SK-N-SH treated with all-trans-retinoic acid at 6 μM for 48 hours (cell line): Measurements from ENCODE around the gene CHST5.

Source experiments
- BACH2 ChIP-seq: fragments of 250-450 bp; sonication (Bioruptor Pico); IDR thresholded peaks from 2 replicates; pipeline ENCODE4 v1.9.0; 2021; ENCODE audit warnings: mild to moderate bottlenecking, borderline replicate concordance
- ESRRG ChIP-seq: fragments of 250-450 bp; sonication (Bioruptor Pico); IDR thresholded peaks from 2 replicates; pipeline ENCODE4 v1.6.1; 2021; ENCODE audit warnings: mild to moderate bottlenecking
- GLIS3 ChIP-seq: fragments of 250-450 bp; sonication (Bioruptor Pico); IDR thresholded peaks from 2 replicates; pipeline ENCODE4 v1.5.0; 2020; ENCODE audit warnings: mild to moderate bottlenecking, moderate library complexity
- OSR1 ChIP-seq: fragments of 250-450 bp; sonication (Bioruptor Pico); IDR thresholded peaks from 2 replicates; pipeline ENCODE4 v1.8.0; 2022; ENCODE audit warnings: moderate library complexity, mild to moderate bottlenecking, inconsistent platforms
- RARB ChIP-seq: fragments of 250-450 bp; sonication (Bioruptor Pico); IDR thresholded peaks from 2 replicates; pipeline ENCODE4 v1.8.0; 2021; ENCODE audit warnings: mild to moderate bottlenecking, moderate library complexity
- TCF4 ChIP-seq: fragments of 250-450 bp; sonication (Bioruptor Pico); IDR thresholded peaks from 2 replicates; pipeline ENCODE4 v1.8.0; 2021; ENCODE audit warnings: mild to moderate bottlenecking, moderate library complexity, borderline replicate concordance
- TOX ChIP-seq: fragments of 250-450 bp; sonication (Bioruptor Pico); IDR thresholded peaks from 2 replicates; pipeline ENCODE4 v1.8.0; 2021; ENCODE audit warnings: mild to moderate bottlenecking, moderate library complexity, borderline replicate concordance
- ZFP3 ChIP-seq: fragments of 250-450 bp; sonication (Bioruptor Pico); IDR thresholded peaks from 2 replicates; pipeline ENCODE4 v1.5.0; 2020; ENCODE audit warnings: mild to moderate bottlenecking, moderate library complexity
- ZFP30 ChIP-seq: fragments of 450-650 bp; formaldehyde crosslinking; IDR thresholded peaks from 2 replicates; pipeline ENCODE4 v1.5.0; 2022; ENCODE audit warnings: mild to moderate bottlenecking, moderate library complexity
- ZNF565 ChIP-seq: fragments of 450-650 bp; formaldehyde crosslinking; conservative IDR thresholded peaks from 2 replicates; pipeline ENCODE4 v1.5.0; 2020; ENCODE audit warnings: low read depth, mild to moderate bottlenecking, moderate library complexity
- TF ChIP-seq, protein P1 (sequence below): fragments of 250-450 bp; sonication (Bioruptor Pico); IDR thresholded peaks from 2 replicates; pipeline ENCODE4 v1.5.0; 2020; ENCODE audit warnings: mild to moderate bottlenecking, moderate library complexity
- TF ChIP-seq, protein P2 (sequence below): fragments of 250-450 bp; sonication (Bioruptor Pico); IDR thresholded peaks from 2 replicates; pipeline ENCODE4 v1.8.0; 2020; ENCODE audit warnings: mild to moderate bottlenecking, moderate library complexity, borderline replicate concordance
- TF ChIP-seq, protein P3 (sequence below): fragments of 250-450 bp; sonication (Bioruptor Pico); IDR thresholded peaks from 2 replicates; pipeline ENCODE4 v1.5.1; 2021; ENCODE audit warnings: mild to moderate bottlenecking, moderate library complexity

DNA sequence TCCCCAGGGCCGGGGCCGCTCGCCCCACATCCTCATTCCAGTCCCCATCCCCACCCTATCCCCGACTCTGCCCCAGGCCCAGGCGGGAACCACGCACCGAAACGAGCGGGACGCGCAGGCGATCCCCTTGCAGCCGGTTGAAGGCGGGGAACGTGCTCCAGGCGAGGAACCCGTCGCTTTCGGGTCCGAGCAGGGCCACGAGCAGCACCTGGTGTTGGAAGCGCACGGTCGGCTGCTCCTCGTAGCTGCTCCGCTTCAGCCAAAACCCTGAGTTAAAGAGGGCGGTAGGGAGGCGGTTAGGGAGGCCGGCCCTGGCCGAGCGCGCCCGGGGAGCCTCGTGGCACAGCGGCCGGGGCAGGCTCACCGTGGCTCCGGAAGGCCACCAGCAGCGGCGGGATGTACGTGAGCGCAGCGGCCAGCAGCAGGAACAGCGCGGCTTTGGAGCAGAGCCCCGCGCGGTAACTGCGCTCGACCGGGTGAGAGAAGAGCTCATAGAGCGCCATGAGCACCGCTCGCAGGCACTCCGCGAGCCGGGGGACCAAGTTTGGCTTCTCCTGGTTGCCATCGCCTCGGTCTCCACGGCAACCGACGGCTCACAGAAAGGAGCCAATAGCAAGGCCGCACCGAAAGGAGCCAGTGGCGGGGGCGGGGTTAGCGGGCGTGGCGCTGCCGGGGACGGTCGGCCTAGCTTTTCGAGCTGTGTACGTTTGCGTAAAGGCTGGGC is 20.0 kb upstream of the CHST5 start, which contains the start of gene TMEM231:
- TF ChIP-seq BACH2, result no peak
- no peak for TF ChIP-seq ZNF565 (CRISPR knock-in tag)
- TF ChIP-seq, protein P1, sequence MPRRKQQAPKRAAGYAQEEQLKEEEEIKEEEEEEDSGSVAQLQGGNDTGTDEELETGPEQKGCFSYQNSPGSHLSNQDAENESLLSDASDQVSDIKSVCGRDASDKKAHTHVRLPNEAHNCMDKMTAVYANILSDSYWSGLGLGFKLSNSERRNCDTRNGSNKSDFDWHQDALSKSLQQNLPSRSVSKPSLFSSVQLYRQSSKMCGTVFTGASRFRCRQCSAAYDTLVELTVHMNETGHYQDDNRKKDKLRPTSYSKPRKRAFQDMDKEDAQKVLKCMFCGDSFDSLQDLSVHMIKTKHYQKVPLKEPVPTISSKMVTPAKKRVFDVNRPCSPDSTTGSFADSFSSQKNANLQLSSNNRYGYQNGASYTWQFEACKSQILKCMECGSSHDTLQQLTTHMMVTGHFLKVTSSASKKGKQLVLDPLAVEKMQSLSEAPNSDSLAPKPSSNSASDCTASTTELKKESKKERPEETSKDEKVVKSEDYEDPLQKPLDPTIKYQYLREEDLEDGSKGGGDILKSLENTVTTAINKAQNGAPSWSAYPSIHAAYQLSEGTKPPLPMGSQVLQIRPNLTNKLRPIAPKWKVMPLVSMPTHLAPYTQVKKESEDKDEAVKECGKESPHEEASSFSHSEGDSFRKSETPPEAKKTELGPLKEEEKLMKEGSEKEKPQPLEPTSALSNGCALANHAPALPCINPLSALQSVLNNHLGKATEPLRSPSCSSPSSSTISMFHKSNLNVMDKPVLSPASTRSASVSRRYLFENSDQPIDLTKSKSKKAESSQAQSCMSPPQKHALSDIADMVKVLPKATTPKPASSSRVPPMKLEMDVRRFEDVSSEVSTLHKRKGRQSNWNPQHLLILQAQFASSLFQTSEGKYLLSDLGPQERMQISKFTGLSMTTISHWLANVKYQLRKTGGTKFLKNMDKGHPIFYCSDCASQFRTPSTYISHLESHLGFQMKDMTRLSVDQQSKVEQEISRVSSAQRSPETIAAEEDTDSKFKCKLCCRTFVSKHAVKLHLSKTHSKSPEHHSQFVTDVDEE, result 0 out of 2 replicates have a peak, but pooled peaks have one; percentile 12
- no peak for TF ChIP-seq OSR1
- TF ChIP-seq ZFP3 (CRISPR knock-in tag), result no peak
- TF ChIP-seq, protein P2, sequence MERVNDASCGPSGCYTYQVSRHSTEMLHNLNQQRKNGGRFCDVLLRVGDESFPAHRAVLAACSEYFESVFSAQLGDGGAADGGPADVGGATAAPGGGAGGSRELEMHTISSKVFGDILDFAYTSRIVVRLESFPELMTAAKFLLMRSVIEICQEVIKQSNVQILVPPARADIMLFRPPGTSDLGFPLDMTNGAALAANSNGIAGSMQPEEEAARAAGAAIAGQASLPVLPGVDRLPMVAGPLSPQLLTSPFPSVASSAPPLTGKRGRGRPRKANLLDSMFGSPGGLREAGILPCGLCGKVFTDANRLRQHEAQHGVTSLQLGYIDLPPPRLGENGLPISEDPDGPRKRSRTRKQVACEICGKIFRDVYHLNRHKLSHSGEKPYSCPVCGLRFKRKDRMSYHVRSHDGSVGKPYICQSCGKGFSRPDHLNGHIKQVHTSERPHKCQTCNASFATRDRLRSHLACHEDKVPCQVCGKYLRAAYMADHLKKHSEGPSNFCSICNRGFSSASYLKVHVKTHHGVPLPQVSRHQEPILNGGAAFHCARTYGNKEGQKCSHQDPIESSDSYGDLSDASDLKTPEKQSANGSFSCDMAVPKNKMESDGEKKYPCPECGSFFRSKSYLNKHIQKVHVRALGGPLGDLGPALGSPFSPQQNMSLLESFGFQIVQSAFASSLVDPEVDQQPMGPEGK (CRISPR knock-in tag), result no peak
- TF ChIP-seq TOX, result no peak
- TF ChIP-seq ESRRG, result no peak
- no peak for TF ChIP-seq ZFP30 (CRISPR knock-in tag)
- no peak for TF ChIP-seq TCF4
- TF ChIP-seq RARB (CRISPR knock-in tag), result no peak
- TF ChIP-seq GLIS3, result no peak
- TF ChIP-seq, protein P3, sequence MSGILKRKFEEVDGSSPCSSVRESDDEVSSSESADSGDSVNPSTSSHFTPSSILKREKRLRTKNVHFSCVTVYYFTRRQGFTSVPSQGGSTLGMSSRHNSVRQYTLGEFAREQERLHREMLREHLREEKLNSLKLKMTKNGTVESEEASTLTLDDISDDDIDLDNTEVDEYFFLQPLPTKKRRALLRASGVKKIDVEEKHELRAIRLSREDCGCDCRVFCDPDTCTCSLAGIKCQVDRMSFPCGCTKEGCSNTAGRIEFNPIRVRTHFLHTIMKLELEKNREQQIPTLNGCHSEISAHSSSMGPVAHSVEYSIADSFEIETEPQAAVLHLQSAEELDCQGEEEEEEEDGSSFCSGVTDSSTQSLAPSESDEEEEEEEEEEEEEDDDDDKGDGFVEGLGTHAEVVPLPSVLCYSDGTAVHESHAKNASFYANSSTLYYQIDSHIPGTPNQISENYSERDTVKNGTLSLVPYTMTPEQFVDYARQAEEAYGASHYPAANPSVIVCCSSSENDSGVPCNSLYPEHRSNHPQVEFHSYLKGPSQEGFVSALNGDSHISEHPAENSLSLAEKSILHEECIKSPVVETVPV (CRISPR knock-in tag), result no peak
